A549 (cell line): ENCODE results near the gene NCS1. TPM values are rescaled to one million over a fixed set of nuclear protein-coding genes. Genes with fewer than 3 reads are reported as not detected.
A peak's percentile ranks its signal among the peaks of the same experiment; 100 is the strongest.

Source experiments
- ATAC-seq, 2 experiments: fragments of 200-7000 bp in 1 of 2; fragments of >200 bp in 1 of 2; cut with Nextera tagmentation in 1 of 2; cut with Tn5 transposase in 1 of 2; 3 replicates each; pipeline versions ENCODE4 v1.8.0 to v1.9.1; 2018 to 2020; ENCODE audit warnings: mild to moderate bottlenecking in 1 of 2, moderate library complexity in 1 of 2
- CTCF ChIA-PET: fragments of 300-600 bp; sonication (Branson Sonifier 250); formaldehyde crosslinking; extraction: SDS; loops from one replicate; lab custom pipeline; 2021; ENCODE audit warnings: antibody characterized with exemption, inconsistent platforms; lab: Yijun Ruan, JAX
- POLR2A ChIA-PET: fragments of 350-600 bp; formaldehyde crosslinking; extraction: SDS; loops from one replicate; lab custom pipeline; 2021; ENCODE audit warnings: antibody characterized with exemption, inconsistent platforms; lab: Yijun Ruan, JAX
- DNase-seq, 2 experiments: peaks; one replicate each; pipeline versions ENCODE4 v3.0.0 to v3.0.0-alpha.2; 2011 to 2016; ENCODE audit warnings: low read depth in 1 of 2, low spot score in 1 of 2
- FAIRE-seq: peaks from 2 replicates; lab custom pipeline; 2011; peaks lifted over from hg19 to GRCh38; lab: Jason Lieb, UNC
- H3K27ac ChIP-seq, 2 experiments: fragments of >200 bp; sonication (Bioruptor Twin); formaldehyde crosslinking; 3 replicates each; pipeline ENCODE4 v1.5.1; 2016 to 2017
- H3K4me1 ChIP-seq: fragments of >200 bp; sonication (Bioruptor Twin); formaldehyde crosslinking; 3 replicates; pipeline ENCODE4 v1.6.1; 2016
- H3K4me2 ChIP-seq: fragments of >200 bp; sonication (Bioruptor Twin); formaldehyde crosslinking; 3 replicates; pipeline ENCODE4 v1.6.1; 2016
- H3K4me3 ChIP-seq: fragments of >200 bp; sonication (Bioruptor Twin); formaldehyde crosslinking; 3 replicates; pipeline ENCODE4 v1.5.1; 2016
- H3K9me3 ChIP-seq: fragments of >200 bp; sonication (Bioruptor Twin); formaldehyde crosslinking; 3 replicates; pipeline ENCODE4 v1.6.1; 2016
- CBX8 ChIP-seq: fragments of 200-600 bp; sonication (generic); IDR thresholded peaks from 2 replicates; pipeline ENCODE4 v1.6.1; 2016
- EHF ChIP-seq: fragments of 250-450 bp; sonication (Bioruptor Pico); IDR thresholded peaks from 2 replicates; pipeline ENCODE4 v1.5.0; 2020; ENCODE audit warnings: mild to moderate bottlenecking
- FOSB ChIP-seq: fragments of 250-450 bp; sonication (Bioruptor Pico); IDR thresholded peaks from 2 replicates; pipeline ENCODE4 v1.5.0; 2020; ENCODE audit warnings: mild to moderate bottlenecking, moderate library complexity
- FOXS1 ChIP-seq: fragments of 250-450 bp; sonication (Bioruptor Pico); IDR thresholded peaks from 2 replicates; pipeline ENCODE4 v1.5.0; 2020; ENCODE audit warnings: mild to moderate bottlenecking, moderate library complexity
- GATA3 ChIP-seq: IDR thresholded peaks from 2 replicates; pipeline ENCODE4 v1.6.1; 2012; ENCODE audit warnings: borderline replicate concordance
- HDAC2 ChIP-seq: fragments of 200-600 bp; sonication (generic); IDR thresholded peaks from 2 replicates; pipeline ENCODE4 v1.6.1; 2016
- HOXA7 ChIP-seq: fragments of 250-450 bp; sonication (Bioruptor Pico); IDR thresholded peaks from 2 replicates; pipeline ENCODE4 v1.5.0; 2020; ENCODE audit warnings: mild to moderate bottlenecking, moderate library complexity
- JUNB ChIP-seq: fragments of >200 bp; sonication (Bioruptor Twin); formaldehyde crosslinking; IDR thresholded peaks from 2 replicates; pipeline ENCODE4 v1.6.1; 2016
- KDM5A ChIP-seq: fragments of 200-600 bp; sonication (generic); IDR thresholded peaks from 2 replicates; pipeline ENCODE4 v1.6.1; 2016; ENCODE audit warnings: antibody characterized with exemption, mild to moderate bottlenecking
- PHF8 ChIP-seq: fragments of 200-600 bp; sonication (generic); IDR thresholded peaks from 2 replicates; pipeline ENCODE4 v1.6.1; 2016; ENCODE audit warnings: low read depth, mild to moderate bottlenecking, antibody characterized with exemption, moderate library complexity, borderline replicate concordance
- RARB ChIP-seq: fragments of 250-450 bp; sonication (Bioruptor Pico); IDR thresholded peaks from 2 replicates; pipeline ENCODE4 v1.8.0; 2021; ENCODE audit warnings: mild to moderate bottlenecking, moderate library complexity
- RCOR1 ChIP-seq: fragments of 150-350 bp; IDR thresholded peaks from 2 replicates; pipeline ENCODE4 v1.6.1; 2014; ENCODE audit warnings: antibody characterized with exemption, low read length, low read depth
- RFX5 ChIP-seq: fragments of 450-650 bp; IDR thresholded peaks from 2 replicates; pipeline ENCODE4 v1.7.1; 2014; ENCODE audit warnings: antibody characterized with exemption, mild to moderate bottlenecking, moderate library complexity
- RNF2 ChIP-seq: fragments of 200-600 bp; sonication (generic); IDR thresholded peaks from 2 replicates; pipeline ENCODE4 v1.6.1; 2016; ENCODE audit warnings: low read depth, mild to moderate bottlenecking, antibody characterized with exemption, moderate library complexity, borderline replicate concordance
- SMC3 ChIP-seq: fragments of >200 bp; sonication (Bioruptor Twin); formaldehyde crosslinking; IDR thresholded peaks from 3 replicates; pipeline ENCODE4 v1.6.1; 2018; ENCODE audit warnings: inconsistent platforms
- ZNF302 ChIP-seq: fragments of 250-450 bp; sonication (Bioruptor Pico); IDR thresholded peaks from 2 replicates; pipeline ENCODE4 v1.9.0; 2021; ENCODE audit warnings: inconsistent platforms, mild to moderate bottlenecking, moderate library complexity
- ZSCAN20 ChIP-seq: fragments of 250-450 bp; sonication (Bioruptor Pico); IDR thresholded peaks from 2 replicates; pipeline ENCODE4 v1.8.0; 2022; ENCODE audit warnings: mild to moderate bottlenecking, moderate library complexity
- WGBS: methylation state at CpG from one replicate; pipeline ENCODE4 v1.1.6; 2017; ENCODE audit errors: missing lambda C conversion rate; 5-methylcytosine and 5-hydroxymethylcytosine counted together
- polyA plus RNA-seq, 4 experiments: library from polyadenylated mRNA; depleted of rRNA in 3 of 4; stranded (reverse); fragments of >200 nt; fragmentation: RNase III in 1 of 4; extraction: RNeasy Plus Mini Kit Qiagen cat#74134 plus additional on column Dnase treatment in 1 of 4; gene quantifications; 2 replicates in 3 of 4; 3 replicates in 1 of 4; pipeline ENCODE4 v1.2.3, GENCODE V29; 2011 to 2017
- TF ChIP-seq, protein P1 (sequence below): fragments of 150-350 bp; IDR thresholded peaks from 2 replicates; pipeline ENCODE4 v1.6.1; 2014; ENCODE audit warnings: low read depth, mild to moderate bottlenecking, low read length
- TF ChIP-seq, protein P2 (sequence below): fragments of >200 bp; sonication (Bioruptor Twin); formaldehyde crosslinking; IDR thresholded peaks from 3 replicates; pipeline ENCODE4 v1.6.1; 2016
- TF ChIP-seq, protein P3 (sequence below): fragments of 250-450 bp; sonication (Bioruptor Pico); IDR thresholded peaks from 2 replicates; pipeline ENCODE4 v1.5.0; 2020; ENCODE audit warnings: low read depth, mild to moderate bottlenecking, moderate library complexity
- TF ChIP-seq, protein P4 (sequence below): fragments of >200 bp; sonication (Bioruptor Twin); formaldehyde crosslinking; IDR thresholded peaks from 2 replicates; pipeline ENCODE4 v1.6.1; 2016

Gene NCS1
- polyA plus RNA-seq, 2 of the 4 experiments (the other 2 are of a cell fraction): 17.9 to 21.9 TPM

DNA sequence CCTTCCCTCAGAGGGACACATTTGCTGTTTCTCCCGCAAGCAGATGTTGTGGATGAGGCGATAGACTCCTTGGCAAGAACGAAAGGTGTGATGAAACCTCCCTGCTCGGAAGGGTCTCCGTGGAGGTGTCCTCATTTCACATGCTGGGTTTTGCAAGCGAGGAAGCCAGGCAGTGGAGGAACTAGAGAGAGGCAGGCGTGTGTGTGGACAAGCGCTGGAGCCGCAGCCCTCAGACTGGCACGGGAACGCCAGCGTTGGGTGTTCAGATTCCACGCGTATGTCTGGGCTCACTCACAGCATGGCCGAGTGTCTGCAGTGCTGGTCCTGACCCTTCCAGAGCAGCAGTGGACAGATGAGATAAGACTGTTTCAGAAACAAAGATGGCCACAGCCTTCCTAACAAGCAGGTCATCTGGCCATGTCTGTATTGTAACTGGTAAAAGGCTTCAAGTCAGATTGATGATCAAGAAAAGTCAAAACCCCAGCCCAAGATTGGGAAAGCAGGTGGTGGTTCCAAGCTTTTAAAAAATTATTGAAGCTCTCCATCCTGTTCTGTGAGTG, 35.0 kb upstream of the NCS1 start:
- ATAC-seq: no peak
- WGBS: 97% methylated on average over 15 of the region's 15 CpGs
- TF ChIP-seq FOSB (CRISPR knock-in tag) (no peak), FOXS1 (CRISPR knock-in tag) (no peak), RNF2 (no peak), SMC3 (no peak), PHF8 (no peak), JUNB (no peak), KDM5A (no peak), EHF (CRISPR knock-in tag) (no peak), CBX8 (no peak), ZSCAN20 (CRISPR knock-in tag) (no peak), RCOR1 (no peak), GATA3 (no peak), RARB (CRISPR knock-in tag) (no peak)
- TF ChIP-seq, protein P1, sequence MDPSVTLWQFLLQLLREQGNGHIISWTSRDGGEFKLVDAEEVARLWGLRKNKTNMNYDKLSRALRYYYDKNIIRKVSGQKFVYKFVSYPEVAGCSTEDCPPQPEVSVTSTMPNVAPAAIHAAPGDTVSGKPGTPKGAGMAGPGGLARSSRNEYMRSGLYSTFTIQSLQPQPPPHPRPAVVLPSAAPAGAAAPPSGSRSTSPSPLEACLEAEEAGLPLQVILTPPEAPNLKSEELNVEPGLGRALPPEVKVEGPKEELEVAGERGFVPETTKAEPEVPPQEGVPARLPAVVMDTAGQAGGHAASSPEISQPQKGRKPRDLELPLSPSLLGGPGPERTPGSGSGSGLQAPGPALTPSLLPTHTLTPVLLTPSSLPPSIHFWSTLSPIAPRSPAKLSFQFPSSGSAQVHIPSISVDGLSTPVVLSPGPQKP: no peak
- TF ChIP-seq, protein P2, sequence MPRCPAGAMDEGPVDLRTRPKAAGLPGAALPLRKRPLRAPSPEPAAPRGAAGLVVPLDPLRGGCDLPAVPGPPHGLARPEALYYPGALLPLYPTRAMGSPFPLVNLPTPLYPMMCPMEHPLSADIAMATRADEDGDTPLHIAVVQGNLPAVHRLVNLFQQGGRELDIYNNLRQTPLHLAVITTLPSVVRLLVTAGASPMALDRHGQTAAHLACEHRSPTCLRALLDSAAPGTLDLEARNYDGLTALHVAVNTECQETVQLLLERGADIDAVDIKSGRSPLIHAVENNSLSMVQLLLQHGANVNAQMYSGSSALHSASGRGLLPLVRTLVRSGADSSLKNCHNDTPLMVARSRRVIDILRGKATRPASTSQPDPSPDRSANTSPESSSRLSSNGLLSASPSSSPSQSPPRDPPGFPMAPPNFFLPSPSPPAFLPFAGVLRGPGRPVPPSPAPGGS: no peak
- TF ChIP-seq, protein P3, sequence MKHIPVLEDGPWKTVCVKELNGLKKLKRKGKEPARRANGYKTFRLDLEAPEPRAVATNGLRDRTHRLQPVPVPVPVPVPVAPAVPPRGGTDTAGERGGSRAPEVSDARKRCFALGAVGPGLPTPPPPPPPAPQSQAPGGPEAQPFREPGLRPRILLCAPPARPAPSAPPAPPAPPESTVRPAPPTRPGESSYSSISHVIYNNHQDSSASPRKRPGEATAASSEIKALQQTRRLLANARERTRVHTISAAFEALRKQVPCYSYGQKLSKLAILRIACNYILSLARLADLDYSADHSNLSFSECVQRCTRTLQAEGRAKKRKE (CRISPR knock-in tag): no peak
- Histone ChIP-seq H3K9me3 (no peaks in the 10 kb centered on the region), H3K4me3 (no peak overlapping the region), H3K4me2 (no peak overlapping the region), H3K27ac (no peak overlapping the region), H3K4me1 (peaks cover 14% of the 10 kb centered on the region)
- no peak for DNase-seq
- ChIA-PET CTCF (interaction anchor here (1.0 to 1.1 kb wide), 2 partner anchors 10 to 19 kb away, joined by 3 to 4 read pairs; no protein-coding TSS in a partner anchor), POLR2A (no interaction called here)
- FAIRE-seq: no peak

DNA sequence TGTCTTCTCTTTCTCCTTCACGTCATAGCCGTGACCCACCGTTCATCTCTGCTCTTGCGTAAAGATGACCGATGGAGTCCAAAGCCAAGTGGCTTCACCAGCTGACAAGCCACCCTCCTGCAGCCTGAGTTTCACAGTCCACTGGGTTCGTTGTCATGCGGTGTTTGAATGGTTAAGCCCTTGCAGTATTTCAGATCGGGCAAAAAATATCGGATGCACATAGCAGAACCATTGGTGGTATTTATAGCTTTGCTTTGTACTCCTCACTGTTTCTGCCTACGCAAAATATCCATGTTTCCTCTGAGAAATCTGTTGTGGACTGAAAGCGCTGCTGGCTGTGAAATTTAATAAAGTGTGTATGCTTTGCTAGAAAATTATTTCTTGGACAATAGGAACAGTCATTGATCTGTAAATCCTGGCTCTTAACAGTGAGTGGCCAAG, 34.5 kb upstream of the NCS1 start:
- ChIA-PET POLR2A (interaction anchor here (0.6 kb wide), 1 partner anchor 962 kb away, joined by 3 read pairs; no protein-coding TSS in a partner anchor), CTCF (interaction anchor here (1.0 to 1.1 kb wide), 2 partner anchors 9 to 19 kb away, joined by 3 to 4 read pairs; no protein-coding TSS in a partner anchor)
- H3K4me1 ChIP-seq: peaks cover 14% of the 10 kb centered on the region
- TF ChIP-seq HOXA7 (CRISPR knock-in tag): no peak
- TF ChIP-seq, protein P1: no peak
- TF ChIP-seq, protein P4, sequence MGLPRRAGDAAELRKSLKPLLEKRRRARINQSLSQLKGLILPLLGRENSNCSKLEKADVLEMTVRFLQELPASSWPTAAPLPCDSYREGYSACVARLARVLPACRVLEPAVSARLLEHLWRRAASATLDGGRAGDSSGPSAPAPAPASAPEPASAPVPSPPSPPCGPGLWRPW: no peak
- no peak for TF ChIP-seq ZNF302
- no peak for TF ChIP-seq RFX5
- no peak for TF ChIP-seq HDAC2
- H3K9me3 ChIP-seq: no peaks in the 10 kb centered on the region
- no peak for FAIRE-seq
- H3K4me2 ChIP-seq: no peak overlapping the region
- 94% methylated on average over 11 of the region's 11 CpGs for WGBS
- DNase-seq: no peak
- H3K27ac ChIP-seq: peak overlapping the region in 1 of 2 experiments; percentile 61; a peak in 3 of 6 replicates
- H3K4me3 ChIP-seq: no peak overlapping the region
- ATAC-seq: no peak
